Adrenal gland (tissue), 5 donors: ENCODE results near the gene MAP3K6.

ENCODE experiments used
- CTCF ChIP-seq, 6 experiments: fragments of 450-650 bp in 4 of 6; fragments of 200-600 bp in 2 of 6; sonication (generic) in 1 of 6; IDR thresholded peaks; 1 replicate in 5 of 6; 2 replicates in 1 of 6; pipeline versions ENCODE4 v1.5.1 to v1.8.0; 2016 to 2021; ENCODE audit warnings: antibody characterized with exemption in 6 of 6, mild to moderate bottlenecking in 2 of 6, moderate library complexity in 1 of 6
- POLR2A ChIP-seq, 2 donors: fragments of 450-650 bp; IDR thresholded peaks; one replicate each; pipeline ENCODE4 v1.6.1; 2017; ENCODE audit warnings: antibody characterized with exemption in 2 of 2, mild to moderate bottlenecking in 2 of 2, moderate library complexity in 1 of 2
- donor health status: DM: no; HTN: no; CAD: no.

GRCh38 chr1:27360159-27361043, 6.4 kb downstream of the MAP3K6 start:
- no peak for TF ChIP-seq POLR2A (IDR thresholded peaks at IDR 0.05)
- no peak for TF ChIP-seq CTCF (IDR thresholded peaks at IDR 0.05)
